Heart left ventricle (tissue), 16 donors: ENCODE measurements around the gene ACAA1. TPM values are rescaled to one million over a fixed set of nuclear protein-coding genes. Genes with fewer than 3 reads are reported as not detected.

Experiments
- ATAC-seq, 4 donors: fragments of 200-7000 bp; cut with Tn5 transposase; one replicate each; pipeline ENCODE4 v1.9.1; 2020 to 2022; ENCODE audit warnings: moderate library complexity in 4 of 4, mild to moderate bottlenecking in 3 of 4, moderate number of reproducible peaks in 1 of 4
- DNase-seq, 5 donors: peaks; one replicate each; pipeline ENCODE4 v3.0.0-alpha.2; 2020
- H3K27ac ChIP-seq, 12 donors: fragments of 200-600 bp; sonication (generic) in 4 of 12; one replicate each; pipeline versions ENCODE4 v1.5.0 to v1.8.0; 2016 to 2022; ENCODE audit warnings: mild to moderate bottlenecking in 2 of 12
- H3K27me3 ChIP-seq, 9 donors: fragments of 200-600 bp; sonication (generic) in 2 of 9; one replicate each; pipeline versions ENCODE4 v1.5.1 to v1.8.0; 2016 to 2022; ENCODE audit warnings: mild to moderate bottlenecking in 3 of 9
- H3K36me3 ChIP-seq, 9 donors: fragments of 200-600 bp; sonication (generic) in 2 of 9; one replicate each; pipeline versions ENCODE4 v1.5.0 to v1.8.0; 2018 to 2022; ENCODE audit warnings: mild to moderate bottlenecking in 2 of 9
- H3K4me1 ChIP-seq, 12 donors: fragments of 200-600 bp; sonication (generic) in 4 of 12; one replicate each; pipeline versions ENCODE4 v1.5.0 to v1.8.0; 2016 to 2022; ENCODE audit warnings: mild to moderate bottlenecking in 3 of 12
- H3K4me3 ChIP-seq, 12 donors: fragments of 200-600 bp; sonication (generic) in 4 of 12; one replicate each; pipeline versions ENCODE4 v1.5.0 to v1.8.0; 2017 to 2022; ENCODE audit warnings: mild to moderate bottlenecking in 9 of 12, moderate library complexity in 4 of 12
- H3K9me3 ChIP-seq, 12 donors: fragments of 200-600 bp; sonication (generic) in 4 of 12; one replicate each; pipeline versions ENCODE4 v1.5.0 to v1.8.0; 2016 to 2022; ENCODE audit warnings: mild to moderate bottlenecking in 1 of 12
- POLR2A ChIP-seq, 2 donors: fragments of 450-650 bp; IDR thresholded peaks; one replicate each; pipeline ENCODE4 v1.6.1; 2017; ENCODE audit warnings: antibody characterized with exemption in 2 of 2, mild to moderate bottlenecking in 2 of 2, moderate library complexity in 2 of 2
- WGBS, 4 donors: extraction: QIAGEN DNeasy Blood & Tissue Kit in 2 of 4; methylation state at CpG; one replicate each; pipeline versions ENCODE4 v1.1.5 to v1.1.7; 2013 to 2018; 5-methylcytosine and 5-hydroxymethylcytosine counted together
- intact Hi-C, 10 donors: fragments of 100-400 bp; cut with DNase I; formaldehyde crosslinking; loops; one replicate each; pipeline versions ENCODE4 v1.11.1 to v1.14.2; 2022
- polyA plus RNA-seq, 2 donors: library from polyadenylated mRNA; stranded (reverse); fragments of 200-250 nt; gene quantifications; one replicate each; pipeline ENCODE4 v1.2.3, GENCODE V29; 2013
- total RNA-seq, 9 donors: library from RNA; depleted of rRNA in 2 of 9; stranded (reverse); fragments of >200 nt in 2 of 9; fragmentation: NEBNext Ultra II Directional in 3 of 9; extraction: Animal tissue kit (Norgen Biotek cat#: 25700) in 3 of 9; gene quantifications; one replicate each; pipeline versions ENCODE4 v1.1.0 to v1.2.4, GENCODE V29; 2016 to 2023
- TF ChIP-seq, protein P1 (sequence below), 12 donors: fragments of 200-600 bp; sonication (generic) in 4 of 12; IDR thresholded peaks; one replicate each; pipeline versions ENCODE4 v1.5.0 to v1.8.0; 2018 to 2022; ENCODE audit warnings: antibody characterized with exemption in 12 of 12, mild to moderate bottlenecking in 5 of 12
- donor health status: ischemic (EF 13 %, LVEDD 7.1; RV severe dilation, severe dysfunction).
- donor health status: healthy with polysubstance abuse.
- donor health status: DM: no; HTN: yes; CAD: no.
- donor health status: DM: no; HTN: no; CAD: no.
- donor health status: ischemic (EF 25% LVEDD 6.9; RV normal size, moderate dysfunction).
- donor health status: ischemic (EF 25% LVEDD 5.7; RV mildly dilated, moderate dysfunction).
- donor health status: healthy.
- donor health status: DM: yes; HTN: yes; CAD: no.
- donor health status: ischemic (EF 35%, LVEDD 5.7; RV mildly dilated, moderate dysfunction).
- donor health status: nonischemic (EF 11% LVEDD 7.7; RV severe dilation, severe dysfunction).
- donor health status: DM: yes; HTN: yes; CAD: no.
- donor health status: PGD.
- donor health status: ischemic (EF 29% LVEDD 5.4; RV normal size, mild dysfunction).
- donor health status: nonischemic (EF 23%, LVEDD 6.1; RV moderate dilation, normal function).

ACAA1 gene
- total and polyA plus RNA-seq, 11 donors: 62.7 to 139 (median 105) TPM

- Histone ChIP-seq H3K9me3 (peaks cover 0 to 20% (median 2%) of the 10 kb centered on the region in 12 donors), H3K36me3 (no peaks in the 10 kb centered on the region), H3K4me1 (peaks cover 0 to 15% (median 0%) of the 10 kb centered on the region in 12 donors), H3K27me3 (peaks cover 0 to 6% (median 0%) of the 10 kb centered on the region in 9 donors), H3K27ac (no peak overlapping the region), H3K4me3 (no peak overlapping the region)
- TF ChIP-seq, protein P1, sequence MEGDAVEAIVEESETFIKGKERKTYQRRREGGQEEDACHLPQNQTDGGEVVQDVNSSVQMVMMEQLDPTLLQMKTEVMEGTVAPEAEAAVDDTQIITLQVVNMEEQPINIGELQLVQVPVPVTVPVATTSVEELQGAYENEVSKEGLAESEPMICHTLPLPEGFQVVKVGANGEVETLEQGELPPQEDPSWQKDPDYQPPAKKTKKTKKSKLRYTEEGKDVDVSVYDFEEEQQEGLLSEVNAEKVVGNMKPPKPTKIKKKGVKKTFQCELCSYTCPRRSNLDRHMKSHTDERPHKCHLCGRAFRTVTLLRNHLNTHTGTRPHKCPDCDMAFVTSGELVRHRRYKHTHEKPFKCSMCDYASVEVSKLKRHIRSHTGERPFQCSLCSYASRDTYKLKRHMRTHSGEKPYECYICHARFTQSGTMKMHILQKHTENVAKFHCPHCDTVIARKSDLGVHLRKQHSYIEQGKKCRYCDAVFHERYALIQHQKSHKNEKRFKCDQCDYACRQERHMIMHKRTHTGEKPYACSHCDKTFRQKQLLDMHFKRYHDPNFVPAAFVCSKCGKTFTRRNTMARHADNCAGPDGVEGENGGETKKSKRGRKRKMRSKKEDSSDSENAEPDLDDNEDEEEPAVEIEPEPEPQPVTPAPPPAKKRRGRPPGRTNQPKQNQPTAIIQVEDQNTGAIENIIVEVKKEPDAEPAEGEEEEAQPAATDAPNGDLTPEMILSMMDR (IDR thresholded peaks at IDR 0.05): no peak
- TF ChIP-seq POLR2A (IDR thresholded peaks at IDR 0.05): no peak
- intact Hi-C loops: no loop called here
- ATAC-seq: no peak
- WGBS, 4 donors: 53 to 72% (median 63%) methylated on average over 1 of the region's 1 CpG
- DNase-seq: no peak
Observed at GRCh38 chr3:38105525-38105924, 31.4 kb downstream of the ACAA1 start.

DNA sequence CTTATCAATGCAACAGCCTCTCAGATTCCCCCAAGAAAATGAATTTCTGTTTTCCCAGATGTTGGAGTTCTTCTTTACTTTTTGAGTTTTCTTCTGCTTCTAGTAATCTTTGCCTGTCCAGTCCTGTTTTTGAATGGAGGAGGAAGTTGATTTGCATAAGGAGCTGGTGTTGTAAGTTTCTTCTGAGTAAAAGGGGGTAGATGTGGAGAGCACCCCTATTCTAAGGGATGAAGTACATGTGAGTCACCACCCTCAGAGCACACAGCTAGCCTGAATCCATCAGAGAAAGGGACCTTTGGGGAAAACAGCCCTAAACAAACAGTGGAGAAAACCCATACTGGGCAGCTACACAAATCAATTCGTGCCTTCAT lies 34.5 kb downstream of the ACAA1 start:
- ATAC-seq: no peak
- Histone ChIP-seq H3K27ac (no peak overlapping the region), H3K27me3 (peaks cover 0 to 6% (median 0%) of the 10 kb centered on the region in 9 donors), H3K36me3 (no peaks in the 10 kb centered on the region), H3K9me3 (peaks cover 0 to 20% (median 2%) of the 10 kb centered on the region in 12 donors), H3K4me3 (no peak overlapping the region), H3K4me1 (peaks cover 0 to 8% (median 0%) of the 10 kb centered on the region in 12 donors)
- WGBS, 4 donors: 60 to 80% (median 67%) methylated on average over 1 of the region's 1 CpG
- TF ChIP-seq, protein P1 (IDR thresholded peaks at IDR 0.05): no peak
- no peak for TF ChIP-seq POLR2A (IDR thresholded peaks at IDR 0.05)
- no peak for DNase-seq
- intact Hi-C loops: no loop called here

GRCh38 chr3:38101811-38102443 lies 35.0 kb downstream of the ACAA1 start:
- 81 to 91% (median 84%) methylated on average over 6 of the region's 6 CpGs for WGBS, 4 donors
- Histone ChIP-seq H3K9me3 (peaks cover 0 to 20% (median 2%) of the 10 kb centered on the region in 12 donors), H3K27me3 (peaks cover 0 to 6% (median 0%) of the 10 kb centered on the region in 9 donors), H3K27ac (no peak overlapping the region), H3K4me3 (no peak overlapping the region), H3K36me3 (no peaks in the 10 kb centered on the region), H3K4me1 (peaks cover 0 to 8% (median 0%) of the 10 kb centered on the region in 12 donors)
- no peak for DNase-seq
- no peak for TF ChIP-seq POLR2A (IDR thresholded peaks at IDR 0.05)
- TF ChIP-seq, protein P1 (IDR thresholded peaks at IDR 0.05): no peak
- ATAC-seq: no peak
- intact Hi-C loops: no loop called here

- no peak for TF ChIP-seq POLR2A (IDR thresholded peaks at IDR 0.05)
- TF ChIP-seq, protein P1 (IDR thresholded peaks at IDR 0.05): no peak
- Histone ChIP-seq H3K36me3 (no peaks in the 10 kb centered on the region), H3K27ac (no peak overlapping the region), H3K4me3 (no peak overlapping the region), H3K9me3 (peaks cover 0 to 16% (median under 1%) of the 10 kb centered on the region in 12 donors), H3K4me1 (peaks cover 0 to 8% (median 0%) of the 10 kb centered on the region in 12 donors), H3K27me3 (peaks cover 0 to 4% (median 0%) of the 10 kb centered on the region in 9 donors)
- ATAC-seq: no peak
- WGBS, 4 donors: 77 to 92% (median 82%) methylated on average over 3 of the region's 3 CpGs
- intact Hi-C loops: no loop called here
- DNase-seq: no peak
Observed at GRCh38 chr3:38100498-38100897, 36.4 kb downstream of the ACAA1 start.
